Stomach (tissue), 4 donors: Measurements from ENCODE around the gene CCSER1.

Source experiments
- POLR2A ChIP-seq, 4 donors: fragments of 450-650 bp; IDR thresholded peaks; one replicate each; pipeline ENCODE4 v1.6.1; 2016; ENCODE audit warnings: antibody characterized with exemption in 4 of 4, control low read depth in 2 of 4, mild to moderate bottlenecking in 1 of 4, moderate library complexity in 1 of 4
- TF ChIP-seq, protein P1 (sequence below), 7 experiments: fragments of 450-650 bp in 4 of 7; fragments of 200-600 bp in 3 of 7; sonication (generic) in 3 of 7; IDR thresholded peaks; one replicate each; pipeline ENCODE4 v1.5.1; 2016 to 2019; ENCODE audit warnings: antibody characterized with exemption in 7 of 7, control low read depth in 2 of 7, mild to moderate bottlenecking in 1 of 7

DNA sequence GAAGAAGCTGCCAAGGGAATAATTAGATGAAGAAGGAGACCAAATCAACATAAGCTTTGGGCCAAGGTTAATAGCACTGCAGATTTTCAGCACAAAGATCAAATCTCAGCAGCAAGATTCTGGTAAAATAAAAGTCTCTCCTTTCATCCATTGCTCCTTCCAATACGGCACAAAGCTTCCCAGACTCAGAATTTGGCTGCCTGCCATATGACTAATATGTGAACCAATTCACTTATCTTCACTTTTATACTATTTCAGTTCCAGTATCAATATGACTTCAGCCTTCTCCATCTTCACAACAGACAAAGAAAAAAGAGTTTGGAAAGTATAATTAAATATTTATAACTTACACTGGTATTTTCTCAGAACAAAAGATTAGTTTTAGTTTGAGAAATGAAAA is 1198.3 kb downstream of the CCSER1 start:
- TF ChIP-seq, protein P1, sequence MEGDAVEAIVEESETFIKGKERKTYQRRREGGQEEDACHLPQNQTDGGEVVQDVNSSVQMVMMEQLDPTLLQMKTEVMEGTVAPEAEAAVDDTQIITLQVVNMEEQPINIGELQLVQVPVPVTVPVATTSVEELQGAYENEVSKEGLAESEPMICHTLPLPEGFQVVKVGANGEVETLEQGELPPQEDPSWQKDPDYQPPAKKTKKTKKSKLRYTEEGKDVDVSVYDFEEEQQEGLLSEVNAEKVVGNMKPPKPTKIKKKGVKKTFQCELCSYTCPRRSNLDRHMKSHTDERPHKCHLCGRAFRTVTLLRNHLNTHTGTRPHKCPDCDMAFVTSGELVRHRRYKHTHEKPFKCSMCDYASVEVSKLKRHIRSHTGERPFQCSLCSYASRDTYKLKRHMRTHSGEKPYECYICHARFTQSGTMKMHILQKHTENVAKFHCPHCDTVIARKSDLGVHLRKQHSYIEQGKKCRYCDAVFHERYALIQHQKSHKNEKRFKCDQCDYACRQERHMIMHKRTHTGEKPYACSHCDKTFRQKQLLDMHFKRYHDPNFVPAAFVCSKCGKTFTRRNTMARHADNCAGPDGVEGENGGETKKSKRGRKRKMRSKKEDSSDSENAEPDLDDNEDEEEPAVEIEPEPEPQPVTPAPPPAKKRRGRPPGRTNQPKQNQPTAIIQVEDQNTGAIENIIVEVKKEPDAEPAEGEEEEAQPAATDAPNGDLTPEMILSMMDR (IDR thresholded peaks at IDR 0.05) = no peak
- TF ChIP-seq POLR2A (IDR thresholded peaks at IDR 0.05) = no peak
